Naive thymus-derived CD4-positive, alpha-beta T cell (primary cell): Measurements from ENCODE around the gene PLD6. TPM values are rescaled to one million over a fixed set of nuclear protein-coding genes. Genes with fewer than 3 reads are reported as not detected.

Experiments used
- ATAC-seq: fragments of 150-1000 bp; cut with Tn5 transposase; 2 replicates; pipeline ENCODE4 v1.10.0; 2021; ENCODE audit warnings: mild to moderate bottlenecking, moderate library complexity
- CTCF ChIA-PET: fragments of 350-600 bp; sonication (Branson Sonifier 250); formaldehyde crosslinking; loops from one replicate; lab custom pipeline; 2021; ENCODE audit warnings: antibody characterized with exemption; lab: Charles Lee
- POLR2A ChIA-PET: fragments of 350-600 bp; sonication (Branson Sonifier 250); formaldehyde crosslinking; loops from one replicate; lab custom pipeline; 2021; ENCODE audit warnings: antibody characterized with exemption, inconsistent platforms; lab: Charles Lee
- DNase-seq, 9 donors: peaks; one replicate each; pipeline versions ENCODE4 v3.0.0 to v3.0.0-alpha.2; 2020 to 2022; ENCODE audit warnings: mixed read lengths in 1 of 9
- H3K27ac ChIP-seq: one replicate; pipeline ENCODE4 v1.7.0; 2013; ENCODE audit warnings: mild to moderate bottlenecking, low read depth, low read length, moderate library complexity
- H3K27me3 ChIP-seq, 2 donors: one replicate each; pipeline ENCODE4 v1.7.0; 2013; ENCODE audit warnings: low read length in 2 of 2, mild to moderate bottlenecking in 2 of 2, moderate library complexity in 2 of 2; ENCODE audit not compliant: control insufficient read depth in 2 of 2, insufficient read depth in 2 of 2
- H3K36me3 ChIP-seq, 3 experiments: 1 replicate in 2 of 3; 2 replicates in 1 of 3; pipeline ENCODE4 v1.7.0; 2013; ENCODE audit warnings: low read length in 3 of 3, mild to moderate bottlenecking in 3 of 3, moderate library complexity in 1 of 3; ENCODE audit not compliant: insufficient read depth in 3 of 3, control insufficient read depth in 2 of 3
- H3K4me1 ChIP-seq, 2 donors: one replicate each; pipeline ENCODE4 v1.7.0; 2013; ENCODE audit warnings: low read length in 2 of 2, mild to moderate bottlenecking in 2 of 2, moderate library complexity in 1 of 2; ENCODE audit not compliant: control insufficient read depth in 2 of 2, insufficient read depth in 2 of 2
- H3K4me3 ChIP-seq: 2 replicates; pipeline ENCODE4 v1.7.0; 2013; ENCODE audit warnings: mild to moderate bottlenecking, low read length
- H3K9me3 ChIP-seq, 3 experiments: 1 replicate in 2 of 3; 2 replicates in 1 of 3; pipeline ENCODE4 v1.7.0; 2013; ENCODE audit warnings: low read length in 3 of 3; ENCODE audit not compliant: control insufficient read depth in 2 of 3
- H3K27ac Mint-ChIP-seq, 9 donors: one replicate each; pipeline ENCODE4 v1.8.0; 2020 to 2022; ENCODE audit warnings: mixed read lengths in 9 of 9, mild to moderate bottlenecking in 8 of 9, moderate library complexity in 5 of 9, inconsistent platforms in 2 of 9
- H3K27me3 Mint-ChIP-seq, 5 donors: one replicate each; pipeline ENCODE4 v1.8.0; 2021 to 2022; ENCODE audit warnings: mixed read lengths in 5 of 5, mild to moderate bottlenecking in 1 of 5
- H3K36me3 Mint-ChIP-seq, 5 donors: one replicate each; pipeline ENCODE4 v1.8.0; 2020 to 2022; ENCODE audit warnings: mixed read lengths in 5 of 5, mild to moderate bottlenecking in 3 of 5, inconsistent platforms in 1 of 5
- H3K4me1 Mint-ChIP-seq, 7 donors: one replicate each; pipeline ENCODE4 v1.8.0; 2020 to 2022; ENCODE audit warnings: mixed read lengths in 7 of 7, mild to moderate bottlenecking in 3 of 7, inconsistent platforms in 1 of 7
- H3K4me3 Mint-ChIP-seq, 10 donors: one replicate each; pipeline ENCODE4 v1.8.0; 2020 to 2022; ENCODE audit warnings: mild to moderate bottlenecking in 10 of 10, mixed read lengths in 10 of 10, moderate library complexity in 6 of 10, inconsistent platforms in 2 of 10
- H3K9me3 Mint-ChIP-seq, 11 donors: one replicate each; pipeline ENCODE4 v1.8.0; 2020 to 2022; ENCODE audit warnings: mixed read lengths in 11 of 11, mild to moderate bottlenecking in 4 of 11, inconsistent platforms in 1 of 11, moderate library complexity in 1 of 11
- intact Hi-C, 2 donors: fragments of 100-400 bp; cut with micrococcal nuclease; formaldehyde crosslinking; loops; one replicate each; pipeline ENCODE4 v1.15.1; 2023
- polyA plus RNA-seq, 2 donors: library from polyadenylated mRNA; unstranded; fragments of 300-500 nt; fragmentation: Illumina TruSeq; gene quantifications; one replicate each; pipeline ENCODE4 v1.2.3, GENCODE V29; 2021
- total RNA-seq, 6 experiments: library from RNA in 5 of 6; stranded (reverse) in 5 of 6; gene quantifications; 1 replicate in 5 of 6; 2 replicates in 1 of 6; pipeline ENCODE4 v1.2.3 and lab custom pipeline; 2021 to 2026

Gene PLD6
- total and polyA plus RNA-seq, 7 experiments from 2014 or later: 6.2 to 16.4 (median 12.1) TPM

DNA sequence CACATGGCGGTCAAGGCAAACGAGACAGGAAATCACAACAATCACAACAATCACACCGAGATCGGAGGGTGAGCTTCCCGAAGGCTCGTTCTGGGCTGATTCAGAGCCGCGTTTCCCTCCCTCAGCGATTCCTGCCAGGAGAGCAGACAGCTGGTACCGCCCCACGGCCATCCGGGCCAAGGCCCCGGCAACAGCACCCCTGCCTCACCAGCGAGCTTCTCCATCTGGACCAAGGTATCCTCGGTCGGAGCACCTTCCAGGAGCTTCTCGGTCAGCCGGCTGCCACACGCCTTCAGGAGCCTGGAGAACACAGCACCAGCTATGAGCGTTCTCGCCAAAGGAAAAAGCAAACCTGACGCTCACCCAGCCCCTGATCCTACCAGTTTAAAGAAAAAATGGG is 15.2 kb upstream of the PLD6 start:
- no peak for DNase-seq

DNA sequence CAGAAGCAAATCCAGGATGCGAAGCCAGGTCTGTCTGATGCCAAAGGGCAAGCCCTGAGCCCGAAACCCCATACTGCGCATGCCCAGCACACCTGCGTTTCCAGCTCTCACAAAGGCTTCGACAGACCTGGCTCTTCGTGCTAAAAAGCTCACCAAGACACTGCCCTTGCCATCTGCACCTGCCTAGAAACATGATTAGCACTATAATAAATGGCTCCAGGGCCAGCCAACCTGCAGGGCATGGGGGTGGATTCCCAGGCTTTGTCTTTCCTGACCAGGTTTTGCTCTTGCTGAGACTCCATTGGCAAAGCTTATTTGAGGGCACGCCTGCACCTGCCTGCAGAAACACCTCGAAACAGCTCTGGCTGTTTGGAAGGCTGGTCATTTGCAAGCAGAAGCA is 14.4 kb upstream of the PLD6 start:
- H3K27ac ChIP-seq: no peak overlapping the region
- ChIA-PET POLR2A (interaction anchor here (1.4 kb wide), 1 partner anchor 56 kb away, joined by 6 read pairs; no protein-coding TSS in a partner anchor), CTCF (no interaction called here)
- H3K27me3 ChIP-seq: no peaks in the 10 kb centered on the region
- peaks cover 0 to 6% (median 0%) of the 10 kb centered on the region in 7 donors for H3K4me1 Mint-ChIP-seq
- ATAC-seq (no peak), DNase-seq (no peak)
- no peaks in the 10 kb centered on the region for H3K9me3 ChIP-seq
- no peak overlapping the region for H3K4me3 Mint-ChIP-seq
- H3K4me1 ChIP-seq: no peaks in the 10 kb centered on the region
- H3K27ac Mint-ChIP-seq: peak overlapping the region in 2 of 9 donors; percentile 25 to 31
- H3K9me3 Mint-ChIP-seq: no peaks in the 10 kb centered on the region
- intact Hi-C loops: no loop called here
- H3K4me3 ChIP-seq: no peak overlapping the region
- peaks cover 12 to 56% (median 17%) of the 10 kb centered on the region in 5 donors for H3K36me3 Mint-ChIP-seq
- H3K36me3 ChIP-seq: peaks cover 6 to 95% (median 42%) of the 10 kb centered on the region in 3 experiments
- no peaks in the 10 kb centered on the region for H3K27me3 Mint-ChIP-seq

More for the DNA sequence above, 15.2 kb upstream of the PLD6 start:
- no peak for ATAC-seq
- intact Hi-C loops: no loop called here
- H3K27ac ChIP-seq: no peak overlapping the region
- H3K27ac Mint-ChIP-seq: no peak overlapping the region
- ChIA-PET CTCF (no interaction called here), POLR2A (no interaction called here)
- H3K9me3 Mint-ChIP-seq: no peaks in the 10 kb centered on the region
- H3K9me3 ChIP-seq: no peaks in the 10 kb centered on the region
- H3K4me1 ChIP-seq: no peaks in the 10 kb centered on the region
- H3K36me3 Mint-ChIP-seq: peaks cover 12 to 55% (median 19%) of the 10 kb centered on the region in 5 donors
- H3K4me3 ChIP-seq: no peak overlapping the region
- peaks cover 0 to 6% (median 0%) of the 10 kb centered on the region in 7 donors for H3K4me1 Mint-ChIP-seq
- no peak overlapping the region for H3K4me3 Mint-ChIP-seq
- H3K27me3 ChIP-seq: no peaks in the 10 kb centered on the region
- H3K36me3 ChIP-seq: peaks cover 6 to 95% (median 43%) of the 10 kb centered on the region in 3 experiments
- H3K27me3 Mint-ChIP-seq: no peaks in the 10 kb centered on the region

DNA sequence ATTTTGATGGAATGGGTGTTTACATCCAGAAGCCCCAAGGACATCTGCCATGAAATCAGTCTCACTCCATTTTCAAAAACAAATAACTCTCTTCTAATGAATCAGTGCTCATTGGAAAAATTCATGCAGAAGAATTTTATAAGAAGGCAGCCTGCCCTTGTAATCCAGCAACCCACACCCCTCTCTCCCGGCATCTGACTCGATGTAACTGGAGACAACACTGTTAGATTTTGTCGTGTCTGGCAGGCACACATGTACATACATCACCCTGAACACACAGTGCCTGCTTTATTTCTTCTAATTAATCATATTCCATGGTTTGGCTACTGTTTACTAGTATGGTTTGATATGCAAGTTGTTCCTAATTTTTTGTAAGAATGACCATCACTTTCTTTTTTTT is 11.9 kb upstream of the PLD6 start:
- Mint-ChIP-seq H3K4me3 (no peak overlapping the region), H3K9me3 (no peaks in the 10 kb centered on the region), H3K4me1 (peaks cover 0 to 2% (median 0%) of the 10 kb centered on the region in 7 donors), H3K27ac (peak overlapping the region in 4 of 9 donors; percentile 30 to 79 (median 60)), H3K36me3 (peaks cover 4 to 53% (median 10%) of the 10 kb centered on the region in 5 donors), H3K27me3 (no peaks in the 10 kb centered on the region)
- Histone ChIP-seq H3K27me3 (no peaks in the 10 kb centered on the region), H3K9me3 (no peaks in the 10 kb centered on the region), H3K4me1 (no peaks in the 10 kb centered on the region), H3K27ac (no peak overlapping the region), H3K4me3 (no peak overlapping the region), H3K36me3 (peaks cover 0 to 88% (median 33%) of the 10 kb centered on the region in 3 experiments)
- DNase-seq (no peak), ATAC-seq (no peak)
- intact Hi-C loops: no loop called here
- ChIA-PET POLR2A (no interaction called here), CTCF (no interaction called here)

DNA sequence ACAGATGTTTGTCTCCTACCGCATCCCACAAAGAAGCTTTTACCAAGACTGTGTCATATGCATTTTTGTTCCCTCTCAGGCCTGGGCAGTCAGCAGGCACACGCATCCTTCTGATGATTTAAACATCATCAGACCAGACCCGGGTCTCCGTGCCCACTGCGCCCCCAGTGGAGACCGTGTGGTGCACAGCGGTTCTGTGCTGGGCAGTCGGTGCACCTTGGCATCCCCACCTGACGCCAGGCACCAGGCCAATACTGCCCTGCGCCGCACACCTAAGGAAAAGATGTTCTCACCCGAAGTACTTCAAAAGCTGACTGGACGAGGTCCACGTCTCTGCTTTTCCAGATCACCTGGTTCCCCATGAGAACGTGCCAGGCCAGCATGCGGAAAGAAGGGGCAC is 10.6 kb upstream of the PLD6 start:
- ChIA-PET POLR2A (no interaction called here), CTCF (no interaction called here)
- intact Hi-C loops: no loop called here
- H3K9me3 Mint-ChIP-seq: no peaks in the 10 kb centered on the region
- H3K27ac ChIP-seq: no peak overlapping the region
- DNase-seq (no peak), ATAC-seq (no peak)
- H3K27me3 Mint-ChIP-seq: no peaks in the 10 kb centered on the region
- H3K36me3 ChIP-seq: peaks cover 0 to 80% (median 24%) of the 10 kb centered on the region in 3 experiments
- peak overlapping the region in 4 of 9 donors; percentile 13 to 53 (median 35) for H3K27ac Mint-ChIP-seq
- no peaks in the 10 kb centered on the region for H3K9me3 ChIP-seq
- no peaks in the 10 kb centered on the region for H3K4me1 ChIP-seq
- H3K4me3 Mint-ChIP-seq: no peak overlapping the region
- no peaks in the 10 kb centered on the region for H3K27me3 ChIP-seq
- peaks cover 4 to 53% (median 10%) of the 10 kb centered on the region in 5 donors for H3K36me3 Mint-ChIP-seq
- no peak overlapping the region for H3K4me3 ChIP-seq
- peaks cover 0 to 2% (median 0%) of the 10 kb centered on the region in 7 donors for H3K4me1 Mint-ChIP-seq

DNA sequence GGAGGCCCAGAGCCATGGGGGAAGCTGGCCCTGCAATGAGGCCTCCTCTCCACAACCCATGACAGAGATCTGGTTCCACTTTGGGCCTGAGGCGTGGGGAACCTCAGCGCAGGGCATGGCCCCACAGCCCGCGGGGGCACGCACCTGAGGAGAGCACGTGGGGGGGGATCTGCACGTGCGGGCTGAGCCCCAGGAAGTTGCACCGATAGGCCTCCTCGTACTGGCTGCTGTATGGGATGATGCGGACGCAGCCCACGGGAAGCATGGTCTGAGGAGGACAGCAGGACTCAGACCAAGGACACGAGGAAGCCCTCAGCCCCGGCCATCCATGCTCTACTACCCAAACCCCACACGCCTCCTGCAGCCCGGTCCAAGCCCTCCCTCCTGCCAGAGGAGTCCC is 10.1 kb upstream of the PLD6 start:
- DNase-seq (no peak), ATAC-seq (no peak)
- no peak overlapping the region for H3K4me3 Mint-ChIP-seq
- Histone ChIP-seq H3K4me1 (no peaks in the 10 kb centered on the region), H3K27ac (no peak overlapping the region), H3K4me3 (no peak overlapping the region), H3K9me3 (no peaks in the 10 kb centered on the region), H3K27me3 (no peaks in the 10 kb centered on the region), H3K36me3 (peaks cover 0 to 75% (median 21%) of the 10 kb centered on the region in 3 experiments)
- peaks cover 4 to 47% (median 10%) of the 10 kb centered on the region in 5 donors for H3K36me3 Mint-ChIP-seq
- peak overlapping the region in 1 of 9 donors; percentile 32 for H3K27ac Mint-ChIP-seq
- CTCF ChIA-PET: no interaction called here
- peaks cover 0 to 2% (median 0%) of the 10 kb centered on the region in 7 donors for H3K4me1 Mint-ChIP-seq
- H3K27me3 Mint-ChIP-seq: no peaks in the 10 kb centered on the region
- intact Hi-C loops: no loop called here
- no peaks in the 10 kb centered on the region for H3K9me3 Mint-ChIP-seq
- POLR2A ChIA-PET: no interaction called here

DNA sequence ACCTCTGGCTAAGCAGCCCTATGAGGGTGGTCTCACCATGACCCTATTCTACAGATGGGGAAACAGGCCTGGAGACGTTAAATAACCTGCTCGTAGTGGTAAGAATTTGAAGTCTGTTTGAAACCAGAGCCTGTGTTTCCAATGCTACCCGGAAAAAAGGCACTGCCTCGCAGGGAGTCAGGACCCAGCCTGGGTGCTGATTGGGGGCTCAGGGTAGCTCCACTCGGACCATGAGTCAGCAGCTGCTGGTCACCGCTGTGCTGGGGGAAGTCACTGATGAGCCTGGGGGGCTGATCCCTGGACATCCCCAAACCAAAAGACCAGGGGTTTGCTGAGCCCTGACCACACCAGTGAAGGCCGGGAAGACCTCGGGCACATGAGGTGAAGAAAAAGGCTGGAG is 9.4 kb upstream of the PLD6 start:
- ChIA-PET POLR2A (no interaction called here), CTCF (no interaction called here)
- H3K27ac ChIP-seq: no peak overlapping the region
- no peaks in the 10 kb centered on the region for H3K27me3 Mint-ChIP-seq
- H3K27me3 ChIP-seq: no peaks in the 10 kb centered on the region
- H3K4me3 Mint-ChIP-seq: no peak overlapping the region
- peak overlapping the region in 1 of 9 donors; percentile 32 for H3K27ac Mint-ChIP-seq
- peaks cover 0 to 2% (median 0%) of the 10 kb centered on the region in 7 donors for H3K4me1 Mint-ChIP-seq
- intact Hi-C loops: no loop called here
- H3K4me3 ChIP-seq: no peak overlapping the region
- H3K36me3 Mint-ChIP-seq: peaks cover 0 to 42% (median 10%) of the 10 kb centered on the region in 5 donors
- no peaks in the 10 kb centered on the region for H3K9me3 ChIP-seq
- no peaks in the 10 kb centered on the region for H3K4me1 ChIP-seq
- DNase-seq (no peak), ATAC-seq (no peak)
- no peaks in the 10 kb centered on the region for H3K9me3 Mint-ChIP-seq
- H3K36me3 ChIP-seq: peaks cover 0 to 72% (median 21%) of the 10 kb centered on the region in 3 experiments
